Cardiac muscle cell (in vitro differentiated cells and primary cell): Measurements from ENCODE around the gene ADAMTS3. TPM values are rescaled to one million over a fixed set of nuclear protein-coding genes. Genes with fewer than 3 reads are reported as not detected.

Experiments
- DNase-seq, 2 donors: peaks; one replicate each; pipeline versions ENCODE4 v3.0.0 to v3.0.0-alpha.2; 2010 to 2017; ENCODE audit warnings: low read depth in 1 of 2, low spot score in 1 of 2
- H3K27ac ChIP-seq: fragments of 200-600 bp; sonication (generic); 2 replicates; pipeline ENCODE4 v1.5.1; 2016
- H3K27me3 ChIP-seq: fragments of 200-600 bp; sonication (generic); 2 replicates; pipeline ENCODE4 v1.6.0; 2016; ENCODE audit warnings: control low read depth
- H3K36me3 ChIP-seq: fragments of 200-600 bp; sonication (generic); 2 replicates; pipeline ENCODE4 v1.5.1; 2016; ENCODE audit warnings: control low read depth
- H3K4me1 ChIP-seq: fragments of 200-600 bp; sonication (generic); 2 replicates; pipeline ENCODE4 v1.8.1; 2017; ENCODE audit warnings: low read depth, mild to moderate bottlenecking, mixed run types
- H3K4me3 ChIP-seq: fragments of 200-600 bp; sonication (generic); 2 replicates; pipeline ENCODE4 v1.5.1; 2016; ENCODE audit warnings: mild to moderate bottlenecking
- H3K9me3 ChIP-seq: fragments of 200-600 bp; sonication (generic); 2 replicates; pipeline ENCODE4 v1.5.1; 2017; ENCODE audit warnings: low read depth, mild to moderate bottlenecking, control low read depth
- polyA plus RNA-seq: library from polyadenylated mRNA; unstranded; fragments of >200 nt; fragmentation: Nextera tagmentation; extraction: Ambion mirVana; gene quantifications from 2 replicates; pipeline ENCODE4 v1.2.1, GENCODE V29; 2016
- total RNA-seq: library from RNA; depleted of rRNA; stranded (reverse); fragments of >200 nt; gene quantifications from 2 replicates; pipeline ENCODE4 v1.2.3, GENCODE V29; 2016
- TF ChIP-seq, protein P1 (sequence below): IDR thresholded peaks from 2 replicates; pipeline ENCODE4 v1.5.1; 2012; ENCODE audit warnings: low read depth, mild to moderate bottlenecking, low read length

The ADAMTS3 gene
- total and polyA plus RNA-seq, 2 experiments from 2014 or later, result 1.2 to 14.7 TPM

DNA sequence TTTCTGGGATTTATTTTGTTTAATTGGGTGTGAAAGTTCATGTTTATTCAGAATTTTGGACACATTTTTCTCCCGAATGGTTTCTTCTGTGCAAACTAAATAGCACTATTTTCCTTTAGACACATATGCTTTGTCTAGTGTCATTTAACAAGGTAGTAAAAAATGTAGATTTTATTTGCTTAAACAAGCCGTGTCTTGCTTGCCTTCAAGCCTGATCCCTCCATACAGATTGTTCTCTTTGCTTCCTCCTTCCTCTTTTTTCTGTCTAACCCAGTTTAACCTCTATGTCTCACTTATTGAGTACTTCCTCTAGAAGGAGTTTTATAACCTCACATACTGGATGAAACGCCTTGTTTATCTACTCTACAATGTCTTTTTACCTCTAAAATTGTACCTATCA lies 325.4 kb downstream of the ADAMTS3 start:
- Histone ChIP-seq H3K4me1 (no peaks in the 10 kb centered on the region), H3K36me3 (no peaks in the 10 kb centered on the region), H3K4me3 (no peak overlapping the region), H3K27me3 (no peaks in the 10 kb centered on the region), H3K27ac (no peak overlapping the region), H3K9me3 (no peaks in the 10 kb centered on the region)
- no peak for DNase-seq
- TF ChIP-seq, protein P1, sequence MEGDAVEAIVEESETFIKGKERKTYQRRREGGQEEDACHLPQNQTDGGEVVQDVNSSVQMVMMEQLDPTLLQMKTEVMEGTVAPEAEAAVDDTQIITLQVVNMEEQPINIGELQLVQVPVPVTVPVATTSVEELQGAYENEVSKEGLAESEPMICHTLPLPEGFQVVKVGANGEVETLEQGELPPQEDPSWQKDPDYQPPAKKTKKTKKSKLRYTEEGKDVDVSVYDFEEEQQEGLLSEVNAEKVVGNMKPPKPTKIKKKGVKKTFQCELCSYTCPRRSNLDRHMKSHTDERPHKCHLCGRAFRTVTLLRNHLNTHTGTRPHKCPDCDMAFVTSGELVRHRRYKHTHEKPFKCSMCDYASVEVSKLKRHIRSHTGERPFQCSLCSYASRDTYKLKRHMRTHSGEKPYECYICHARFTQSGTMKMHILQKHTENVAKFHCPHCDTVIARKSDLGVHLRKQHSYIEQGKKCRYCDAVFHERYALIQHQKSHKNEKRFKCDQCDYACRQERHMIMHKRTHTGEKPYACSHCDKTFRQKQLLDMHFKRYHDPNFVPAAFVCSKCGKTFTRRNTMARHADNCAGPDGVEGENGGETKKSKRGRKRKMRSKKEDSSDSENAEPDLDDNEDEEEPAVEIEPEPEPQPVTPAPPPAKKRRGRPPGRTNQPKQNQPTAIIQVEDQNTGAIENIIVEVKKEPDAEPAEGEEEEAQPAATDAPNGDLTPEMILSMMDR, result no peak

DNA sequence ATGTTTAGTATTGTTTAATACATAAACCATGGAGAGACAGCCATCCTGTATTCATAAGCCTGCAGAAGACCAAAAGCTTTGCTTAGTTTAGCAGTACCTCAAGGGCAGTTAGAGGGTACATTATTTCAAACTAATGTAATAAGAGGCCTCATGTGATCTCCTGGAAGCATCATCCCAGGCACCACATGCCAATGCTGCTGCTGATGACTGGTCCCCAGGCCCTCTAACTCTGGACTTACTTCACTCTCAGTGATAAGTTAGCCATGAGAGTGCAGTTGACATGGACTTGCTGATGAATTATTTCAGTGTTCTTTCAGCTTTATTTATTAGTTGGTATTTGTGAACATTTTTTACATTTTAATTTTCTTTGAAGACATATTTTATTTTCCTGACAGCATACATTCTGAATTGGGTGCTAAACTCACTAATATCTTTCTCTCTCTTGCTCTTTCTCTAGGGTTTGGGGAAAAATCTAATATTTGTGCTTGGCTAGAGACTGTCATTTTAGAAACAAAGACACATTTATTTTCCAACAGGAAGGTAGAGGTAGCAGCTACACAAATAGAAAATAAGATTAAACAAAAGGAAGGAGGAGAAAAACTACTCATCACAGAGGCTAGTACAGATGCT lies 329.4 kb downstream of the ADAMTS3 start:
- H3K36me3 ChIP-seq, result no peaks in the 10 kb centered on the region
- H3K9me3 ChIP-seq, result no peaks in the 10 kb centered on the region
- TF ChIP-seq, protein P1, result no peak
- no peaks in the 10 kb centered on the region for H3K27me3 ChIP-seq
- no peak for DNase-seq
- no peak overlapping the region for H3K4me3 ChIP-seq
- no peaks in the 10 kb centered on the region for H3K4me1 ChIP-seq
- H3K27ac ChIP-seq, result no peak overlapping the region
